ENCODE data around the gene GLTP. TPM values are rescaled to one million over a fixed set of nuclear protein-coding genes. Genes with fewer than 3 reads are reported as not detected.

GLTP gene
- total and polyA plus RNA-seq, 2 of the 4 experiments (the other 2 are of a cell fraction): 34.4 to 58.4 TPM

GRCh38 chr12:109820816-109821381 is 59.4 kb downstream of the GLTP start:
- no peak overlapping the region for H2AK9ac ChIP-seq (replicated peaks; ENCODE audit: low read depth, low read length, poor library complexity)
- ChIA-PET POLR2A (ENCODE audit: unreplicated experiment) (no interaction called here), CTCF (no interaction called here)
- H3K23ac ChIP-seq (ENCODE audit: low read depth, low read length): no peak overlapping the region
- H3K27me3 ChIP-seq (ENCODE audit: control insufficient read depth, insufficient read depth, low read length): no peaks in the 10 kb centered on the region
- peaks cover 6% of the 10 kb centered on the region for H4K20me1 ChIP-seq (ENCODE audit: insufficient read depth, low read length)
- no peak overlapping the region for H2AK5ac ChIP-seq (ENCODE audit: low read depth, low read length)
- H3K27ac ChIP-seq (ENCODE audit: insufficient read depth, low read length): no peak overlapping the region
- BruUV-seq (replicated peaks): no TSS peak
- no peaks in the 10 kb centered on the region for H3K9me1 ChIP-seq (ENCODE audit: insufficient read depth, low read length)
- no peaks in the 10 kb centered on the region for H3K36me3 ChIP-seq (ENCODE audit: control insufficient read depth, insufficient read depth, low read length)
- TF ChIP-seq CEBPB (IDR thresholded peaks at IDR 0.05; ENCODE audit: low read depth, low read length) (peak; percentile 29; the same call in 1 of the 2 replicates), RFX5 (IDR thresholded peaks at IDR 0.05; ENCODE audit: low read depth, low read length) (no peak)
- no peak overlapping the region for H4K8ac ChIP-seq (ENCODE audit: low read depth in 2 of 2, low read length in 2 of 2)
- H2BK5ac ChIP-seq (ENCODE audit: low read depth, low read length, poor library complexity, severe bottlenecking): no peak overlapping the region
- no peaks in the 10 kb centered on the region for H3K79me1 ChIP-seq (ENCODE audit: low read depth in 1 of 2, low read length in 2 of 2)
- H2BK120ac ChIP-seq (ENCODE audit: low read depth, low read length): no peak overlapping the region
- H4K91ac ChIP-seq (ENCODE audit: insufficient read depth, low read depth, low read length): no peak overlapping the region
- H3K9ac ChIP-seq (ENCODE audit: low read depth, low read length): no peak overlapping the region
- intact Hi-C loops (cut with micrococcal nuclease): no loop called here
- no peak overlapping the region for H2BK20ac ChIP-seq (ENCODE audit: low read depth, low read length)
- H3K4ac ChIP-seq (ENCODE audit: low read depth, low read length): no peak overlapping the region
- in situ Hi-C loops (cut with MboI; ENCODE audit: low sequenced_read_pairs): no loop called here
- H3K14ac ChIP-seq (replicated peaks; ENCODE audit: low read depth, low read length): no peak overlapping the region
- H3K9me3 ChIP-seq (ENCODE audit: control insufficient read depth, insufficient read depth, low read length): no peaks in the 10 kb centered on the region
- no peak overlapping the region for H3K4me2 ChIP-seq (ENCODE audit: low read depth, low read length)
- H2BK15ac ChIP-seq (ENCODE audit: low read depth, low read length): no peak overlapping the region
- H3K18ac ChIP-seq (ENCODE audit: low read depth, low read length): no peak overlapping the region
- no peak for ATAC-seq (ENCODE audit: low read depth)
- DNase-seq: no peak
- peak overlapping the region; percentile 5 for H2AFZ ChIP-seq (replicated peaks; ENCODE audit: low read length, poor library complexity)
- H3K4me1 ChIP-seq (ENCODE audit: control insufficient read depth, insufficient read depth, low read length): peaks cover 2% of the 10 kb centered on the region; the same call in 1 of the 2 replicates
- no peak overlapping the region for H4K5ac ChIP-seq (ENCODE audit: low read depth, low read length)
- H3K56ac ChIP-seq (ENCODE audit: extremely low read depth, insufficient read depth, low read length): no peak overlapping the region
- dilution Hi-C loops (cut with HindIII; ENCODE audit: low sequenced_read_pairs, unreplicated experiment): no loop called here
- 95% methylated on average over 4 of the region's 16 CpGs; no CpG with 5 or more reads in 1 of the 2 experiments for WGBS, 2 experiments (ENCODE audit: extremely low coverage in 2 of 2, insufficient read length in 1 of 2)
- H3K4me3 ChIP-seq (ENCODE audit: insufficient read depth, low read depth, low read length): no peak overlapping the region
